ENCODE results near the gene NAT14. TPM values are rescaled to one million over a fixed set of nuclear protein-coding genes. Genes with fewer than 3 reads are reported as not detected.

The NAT14 gene
- polyA plus RNA-seq, 1 donor (not counting 4 experiments of a cell fraction or from before 2014, with no cell fraction given), result 11.0 TPM

- H2AFZ ChIP-seq (ENCODE audit: control insufficient read depth, low read length), result no peak overlapping the region
- FAIRE-seq, result no peak
Observed at GRCh38 chr19:55460670-55461258, 24.2 kb upstream of the NAT14 start.

GRCh38 chr19:55461259-55461973 lies 23.6 kb upstream of the NAT14 start, which contains the start of gene ISOC2:
Gene ISOC2 (minus strand): TSS chr19:55461642. CDS start chr19:55456486, 5,156 bp downstream.
- dilution Hi-C loops (cut with MboI; ENCODE audit: extremely low pct_ligation_motif_present, low sequenced_read_pairs), result no loop called here
- Histone ChIP-seq H3K9me1 (ENCODE audit: control insufficient read depth, extremely low read depth, insufficient read depth, low read length) (no peaks in the 10 kb centered on the region), H2AFZ (ENCODE audit: control insufficient read depth, low read length) (peak within 1 kb of the TSS; percentile 95), H3K9me3 (ENCODE audit: control insufficient read depth, low read depth, low read length) (no peaks in the 10 kb centered on the region), H3K36me3 (ENCODE audit: control insufficient read depth in 2 of 2, extremely low read depth in 1 of 2, insufficient read depth in 2 of 2, low read length in 2 of 2) (no peaks in the 10 kb centered on the region), H3K4me2 (ENCODE audit: control insufficient read depth, extremely low read depth, insufficient read depth, low read depth, low read length) (peak within 1 kb of the TSS; percentile 96), H3K4me3 (ENCODE audit: control insufficient read depth in 2 of 3, extremely low read depth in 1 of 3, insufficient read depth in 2 of 3, low read depth in 1 of 3, low read length in 3 of 3) (peak within 1 kb of the TSS; percentile 75 to 92 (median 84)), H3K27ac (ENCODE audit: control insufficient read depth, insufficient read depth, low read length) (peak within 1 kb of the TSS; percentile 71), H3K9ac (ENCODE audit: control insufficient read depth, extremely low read depth, insufficient read depth, low read length) (peak within 1 kb of the TSS; percentile 88), H3K79me2 (ENCODE audit: control insufficient read depth, insufficient read depth, low read length) (no peaks in the 10 kb centered on the region), H4K20me1 (ENCODE audit: control insufficient read depth, extremely low read depth, insufficient read depth, low read length) (no peaks in the 10 kb centered on the region), H3K27me3 (ENCODE audit: control insufficient read depth, extremely low read depth, insufficient read depth, low read length) (no peaks in the 10 kb centered on the region), H3K4me1 (ENCODE audit: control insufficient read depth, extremely low read depth, insufficient read depth, low read length) (peaks cover 9% of the 10 kb centered on the region)
- DNase-seq (ENCODE audit: low read depth, low spot score), result peak; percentile 97
- FAIRE-seq, result peak; percentile 84
- TF ChIP-seq CTCF (optimal IDR thresholded peaks at IDR 0.05 in 1 of 3, IDR thresholded peaks at IDR 0.05 in 1 of 3, conservative IDR thresholded peaks at IDR 0.05 in 1 of 3; ENCODE audit: extremely low read depth in 1 of 3, insufficient read depth in 2 of 3, low read length in 3 of 3), result no peak
- no peak for TF ChIP-seq EZH2 (IDR thresholded peaks at IDR 0.05; ENCODE audit: low read length)

More at GRCh38 chr19:55460670-55461258, 24.2 kb upstream of the NAT14 start:
- Histone ChIP-seq H3K36me3 (ENCODE audit: control insufficient read depth in 2 of 2, extremely low read depth in 1 of 2, insufficient read depth in 2 of 2, low read length in 2 of 2) (peaks cover 0 to 2% of the 10 kb centered on the region in 2 experiments), H3K4me3 (ENCODE audit: control insufficient read depth in 2 of 3, extremely low read depth in 1 of 3, insufficient read depth in 2 of 3, low read depth in 1 of 3, low read length in 3 of 3) (peak overlapping the region; percentile 75 to 85 (median 84)), H4K20me1 (ENCODE audit: control insufficient read depth, extremely low read depth, insufficient read depth, low read length) (no peaks in the 10 kb centered on the region), H3K9me3 (ENCODE audit: control insufficient read depth, low read depth, low read length) (no peaks in the 10 kb centered on the region), H3K4me2 (ENCODE audit: control insufficient read depth, extremely low read depth, insufficient read depth, low read depth, low read length) (peak overlapping the region; percentile 96), H3K27me3 (ENCODE audit: control insufficient read depth, extremely low read depth, insufficient read depth, low read length) (no peaks in the 10 kb centered on the region), H3K79me2 (ENCODE audit: control insufficient read depth, insufficient read depth, low read length) (no peaks in the 10 kb centered on the region), H3K9me1 (ENCODE audit: control insufficient read depth, extremely low read depth, insufficient read depth, low read length) (no peaks in the 10 kb centered on the region), H3K9ac (ENCODE audit: control insufficient read depth, extremely low read depth, insufficient read depth, low read length) (peak overlapping the region; percentile 88), H3K27ac (ENCODE audit: control insufficient read depth, insufficient read depth, low read length) (peak overlapping the region; percentile 68), H3K4me1 (ENCODE audit: control insufficient read depth, extremely low read depth, insufficient read depth, low read length) (peaks cover 9% of the 10 kb centered on the region)
- TF ChIP-seq EZH2 (IDR thresholded peaks at IDR 0.05; ENCODE audit: low read length) (no peak), CTCF (optimal IDR thresholded peaks at IDR 0.05 in 1 of 3, IDR thresholded peaks at IDR 0.05 in 1 of 3, conservative IDR thresholded peaks at IDR 0.05 in 1 of 3; ENCODE audit: extremely low read depth in 1 of 3, insufficient read depth in 2 of 3, low read length in 3 of 3) (no peak)
- dilution Hi-C loops (cut with MboI; ENCODE audit: extremely low pct_ligation_motif_present, low sequenced_read_pairs), result no loop called here
- no peak for DNase-seq (ENCODE audit: low read depth, low spot score)

Measured in keratinocyte (primary cell).